Neural cell (in vitro differentiated cells): Measurements from ENCODE around the gene LRRC8D. TPM values are rescaled to one million over a fixed set of nuclear protein-coding genes. Genes with fewer than 3 reads are reported as not detected.

Experiments
- H2AFZ ChIP-seq: fragments of 200-600, 300-800 bp; sonication (generic), shearing (Covaris generic); 2 replicates; pipeline ENCODE4 v1.6.0; 2014; ENCODE audit warnings: low read depth, mild to moderate bottlenecking, antibody characterized with exemption, low read length, moderate library complexity
- H3F3A ChIP-seq: fragments of 200-600 bp; shearing (Covaris generic); 2 replicates; pipeline ENCODE4 v1.6.1; 2016; ENCODE audit warnings: mild to moderate bottlenecking, moderate library complexity, mixed read lengths, antibody characterized with exemption, low read length; ENCODE audit not compliant: insufficient read depth, poor library complexity, severe bottlenecking
- H3K27ac ChIP-seq: fragments of 200-600, 300-800 bp; sonication (generic), shearing (Covaris generic); 2 replicates; pipeline ENCODE4 v1.5.1; 2014; ENCODE audit warnings: mild to moderate bottlenecking, low read length, moderate library complexity
- H3K27me3 ChIP-seq: fragments of 300-800, 200-600 bp; sonication (generic), shearing (Covaris generic); 2 replicates; pipeline ENCODE4 v1.6.0; 2014; ENCODE audit warnings: mild to moderate bottlenecking, low read depth, low read length, moderate library complexity; ENCODE audit not compliant: insufficient read depth
- H3K36me3 ChIP-seq: fragments of 300-800, 200-600 bp; sonication (generic), shearing (Covaris generic); 2 replicates; pipeline ENCODE4 v1.5.1; 2014; ENCODE audit warnings: mild to moderate bottlenecking, antibody characterized with exemption, low read length, moderate library complexity; ENCODE audit not compliant: insufficient read depth
- H3K4me2 ChIP-seq: fragments of 300-800, 200-600 bp; sonication (generic), shearing (Covaris generic); 2 replicates; pipeline ENCODE4 v1.6.0; 2014; ENCODE audit warnings: mild to moderate bottlenecking, low read length
- H3K4me3 ChIP-seq: fragments of 300-800, 200-600 bp; sonication (generic), shearing (Covaris generic); 2 replicates; pipeline ENCODE4 v1.5.1; 2014; ENCODE audit warnings: mild to moderate bottlenecking, low read length, moderate library complexity
- H3K79me2 ChIP-seq: fragments of 200-600 bp; shearing (Covaris generic); replicated peaks from 2 replicates; pipeline ENCODE4 v1.6.0; 2014; ENCODE audit warnings: mild to moderate bottlenecking, low read length, moderate library complexity; ENCODE audit not compliant: insufficient read depth
- H3K9ac ChIP-seq: fragments of 300-800, 200-600 bp; sonication (generic), shearing (Covaris generic); 2 replicates; pipeline ENCODE4 v1.6.1; 2016; ENCODE audit warnings: mild to moderate bottlenecking, low read length, mixed read lengths
- H3K9me2 ChIP-seq: fragments of 200-600 bp; shearing (Covaris generic); 2 replicates; pipeline ENCODE4 v1.6.1; 2016; ENCODE audit warnings: mild to moderate bottlenecking, low read length, mixed read lengths; ENCODE audit not compliant: insufficient read depth
- H3K9me3 ChIP-seq: fragments of 200-600, 300-800 bp; sonication (generic), shearing (Covaris generic); 2 replicates; pipeline ENCODE4 v1.6.1; 2016; ENCODE audit warnings: mild to moderate bottlenecking, mixed run types, low read length, moderate library complexity, mixed read lengths
- H4K20me1 ChIP-seq: fragments of 200-600 bp; shearing (Covaris generic); 2 replicates; pipeline ENCODE4 v1.6.1; 2016; ENCODE audit warnings: mild to moderate bottlenecking, mixed run types; ENCODE audit not compliant: insufficient read depth
- CTCF ChIP-seq: fragments of 450-650 bp; IDR thresholded peaks from 2 replicates; pipeline ENCODE4 v1.5.1; 2014; ENCODE audit warnings: antibody characterized with exemption, mild to moderate bottlenecking, moderate library complexity; ENCODE audit not compliant: poor library complexity, severe bottlenecking
- EP300 ChIP-seq: fragments of 450-650 bp; conservative IDR thresholded peaks from 2 replicates; pipeline ENCODE4 v1.6.1; 2014; ENCODE audit warnings: antibody characterized with exemption, mild to moderate bottlenecking, moderate library complexity; ENCODE audit not compliant: poor library complexity, severe bottlenecking
- EZH2 ChIP-seq: fragments of 200-600, 300-800 bp; shearing (Covaris generic), sonication (generic); IDR thresholded peaks from 2 replicates; pipeline ENCODE4 v1.6.1; 2014; ENCODE audit warnings: antibody characterized with exemption, low read length, borderline replicate concordance, mild to moderate bottlenecking; ENCODE audit not compliant: insufficient read depth, poor library complexity, severe bottlenecking
- MXI1 ChIP-seq: fragments of 450-650 bp; conservative IDR thresholded peaks from 2 replicates; pipeline ENCODE4 v1.6.1; 2014; ENCODE audit warnings: antibody characterized with exemption, mild to moderate bottlenecking; ENCODE audit not compliant: poor library complexity, severe bottlenecking
- POLR2AphosphoS5 ChIP-seq: IDR thresholded peaks from 2 replicates; pipeline ENCODE4 v1.6.1; 2012
- RAD21 ChIP-seq: fragments of 450-650 bp; conservative IDR thresholded peaks from 2 replicates; pipeline ENCODE4 v1.6.1; 2014; ENCODE audit warnings: antibody characterized with exemption, mild to moderate bottlenecking, moderate library complexity
- REST ChIP-seq: IDR thresholded peaks from 2 replicates; pipeline ENCODE4 v1.6.1; 2012; ENCODE audit warnings: borderline replicate concordance
- SMC3 ChIP-seq: fragments of 450-650 bp; conservative IDR thresholded peaks from 2 replicates; pipeline ENCODE4 v1.6.1; 2014; ENCODE audit warnings: antibody characterized with exemption, mild to moderate bottlenecking, moderate library complexity; ENCODE audit not compliant: poor library complexity
- TAF1 ChIP-seq: IDR thresholded peaks from 2 replicates; pipeline ENCODE4 v1.6.1; 2012; ENCODE audit warnings: low read depth
- polyA plus RNA-seq: library from polyadenylated mRNA; depleted of rRNA; stranded (reverse); fragments of >200 nt; gene quantifications from 2 replicates; pipeline ENCODE4 v1.2.3, GENCODE V29; 2014

LRRC8D gene
- polyA plus RNA-seq, 1 donor from 2014 or later: 43.7 TPM

DNA sequence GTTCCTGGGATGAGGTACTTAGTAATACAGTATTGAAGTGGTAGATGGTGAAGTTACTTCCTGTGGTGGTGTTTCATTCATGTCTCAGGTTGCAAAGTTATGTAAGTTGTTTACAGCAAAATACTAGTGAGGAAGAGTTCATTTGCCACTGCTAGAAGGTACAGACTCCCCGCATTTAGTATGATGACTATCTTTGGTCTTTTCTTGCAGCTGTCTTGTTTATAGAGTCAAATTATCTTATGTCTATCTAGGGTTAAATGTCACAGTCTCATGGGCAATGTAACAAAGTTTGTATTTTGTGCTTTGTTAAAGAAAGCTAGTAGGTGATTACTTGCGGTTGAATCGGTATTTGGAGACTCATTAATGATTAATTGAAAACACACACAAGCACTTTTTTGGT, 50.2 kb downstream of the LRRC8D start:
- Histone ChIP-seq H2AFZ (no peak overlapping the region), H3K27ac (no peak overlapping the region), H3K9me2 (no peaks in the 10 kb centered on the region), H4K20me1 (no peaks in the 10 kb centered on the region), H3F3A (no peaks in the 10 kb centered on the region), H3K27me3 (no peaks in the 10 kb centered on the region), H3K4me3 (no peak overlapping the region), H3K79me2 (peaks cover 3% of the 10 kb centered on the region), H3K9me3 (no peaks in the 10 kb centered on the region), H3K9ac (no peak overlapping the region), H3K4me2 (no peak overlapping the region), H3K36me3 (no peaks in the 10 kb centered on the region)
- TF ChIP-seq TAF1 (no peak), REST (no peak), POLR2AphosphoS5 (no peak), CTCF (no peak), EP300 (no peak), EZH2 (no peak), RAD21 (no peak), SMC3 (no peak), MXI1 (no peak)

GRCh38 chr1:89871768-89872473, 51.1 kb downstream of the LRRC8D start:
- Histone ChIP-seq H4K20me1 (no peaks in the 10 kb centered on the region), H3K27me3 (no peaks in the 10 kb centered on the region), H3K79me2 (peaks cover 3% of the 10 kb centered on the region), H3K9ac (no peak overlapping the region), H3K4me2 (no peak overlapping the region), H3K36me3 (no peaks in the 10 kb centered on the region), H3K9me3 (no peaks in the 10 kb centered on the region), H3F3A (no peaks in the 10 kb centered on the region), H3K4me3 (no peak overlapping the region), H3K9me2 (no peaks in the 10 kb centered on the region), H3K27ac (no peak overlapping the region), H2AFZ (no peak overlapping the region)
- TF ChIP-seq TAF1 (no peak), MXI1 (no peak), EP300 (no peak), REST (no peak), RAD21 (no peak), EZH2 (no peak), SMC3 (no peak), CTCF (no peak), POLR2AphosphoS5 (no peak)
